ENCODE results near the gene TNFRSF1B.

The TNFRSF1B gene

GRCh38 chr1:12153181-12153785, 13.5 kb upstream of the TNFRSF1B start:
- TF ChIP-seq CTCF (IDR thresholded peaks at IDR 0.05), result no peak

DNA sequence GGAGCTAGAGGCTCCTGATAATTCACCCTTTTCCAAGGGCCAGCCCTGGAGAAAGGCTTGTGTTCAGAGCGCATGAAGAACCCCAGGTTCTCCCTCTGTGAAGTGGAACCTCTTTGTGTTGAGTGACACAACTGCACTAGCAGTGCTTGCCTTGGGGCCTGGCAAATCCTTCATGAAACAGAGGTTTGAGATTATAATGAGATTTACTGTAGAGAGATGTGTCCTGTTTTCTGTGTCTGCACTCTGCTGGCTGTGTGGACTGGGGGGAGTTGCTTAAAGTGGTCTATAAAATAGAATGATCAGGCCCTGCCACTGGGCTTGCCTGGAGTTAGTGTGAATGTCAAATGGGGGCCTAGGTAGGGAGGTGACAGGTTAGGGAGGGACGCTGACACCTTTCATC, 11.5 kb upstream of the TNFRSF1B start:
- no peak for TF ChIP-seq CTCF (IDR thresholded peaks at IDR 0.05)

GRCh38 chr1:12157366-12158231, 9.2 kb upstream of the TNFRSF1B start:
- TF ChIP-seq CTCF (IDR thresholded peaks at IDR 0.05), result no peak

DNA sequence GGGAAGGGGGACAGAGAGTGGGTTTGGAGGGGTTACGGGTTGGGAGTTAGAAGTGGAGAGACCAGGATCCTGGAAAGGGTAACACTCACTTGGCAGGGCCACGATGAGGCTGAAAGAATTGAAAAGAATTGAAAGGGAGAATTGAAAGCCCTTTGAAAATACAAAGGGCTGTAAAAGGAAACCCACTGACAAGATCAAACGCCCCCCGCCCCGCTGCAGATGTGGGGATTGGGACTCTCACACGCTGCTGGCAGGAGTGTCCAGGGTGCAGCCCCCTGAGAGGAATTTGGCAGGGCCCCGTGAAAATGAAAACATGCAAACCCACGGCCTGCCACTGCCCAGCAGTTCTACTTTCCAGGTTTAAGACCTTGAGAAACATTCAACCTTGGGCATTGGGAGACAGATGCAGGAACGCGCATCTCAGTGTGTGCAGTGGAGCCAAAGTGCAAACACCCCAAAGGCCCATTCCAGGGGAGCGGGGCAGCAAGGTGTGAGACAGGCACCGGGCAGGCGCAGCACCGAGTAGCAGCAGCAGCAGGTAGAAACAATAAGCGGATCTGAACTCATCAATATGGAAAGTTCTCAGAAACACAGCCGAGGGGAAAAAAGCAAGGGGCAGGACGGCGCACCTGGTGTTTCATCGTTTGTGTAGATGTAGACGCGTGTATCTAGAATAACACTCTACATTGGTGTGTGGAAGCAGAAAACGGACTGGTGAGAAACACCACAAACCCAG, 8.3 kb upstream of the TNFRSF1B start:
- TF ChIP-seq CTCF (IDR thresholded peaks at IDR 0.05), result no peak

DNA sequence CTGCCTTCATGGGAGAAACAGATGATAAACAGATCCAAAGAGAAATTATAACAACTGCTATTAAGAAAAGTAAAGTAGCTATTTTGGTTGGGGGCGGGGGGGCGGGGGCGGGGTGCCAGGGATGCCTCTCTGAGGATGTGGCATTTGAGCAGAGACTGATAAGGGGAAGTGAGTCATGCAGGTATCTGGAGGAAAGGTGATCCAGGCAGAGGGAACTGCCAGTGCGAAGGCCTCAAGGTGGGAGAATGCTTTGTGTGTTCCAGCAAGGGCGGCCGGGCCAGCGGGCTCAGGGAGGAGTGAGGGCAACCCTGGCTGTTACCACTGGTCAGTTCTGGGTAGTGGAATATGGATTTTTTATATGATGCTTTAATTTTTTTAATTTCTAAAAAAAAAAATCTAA, 7.0 kb upstream of the TNFRSF1B start:
- no peak for TF ChIP-seq CTCF (IDR thresholded peaks at IDR 0.05)

DNA sequence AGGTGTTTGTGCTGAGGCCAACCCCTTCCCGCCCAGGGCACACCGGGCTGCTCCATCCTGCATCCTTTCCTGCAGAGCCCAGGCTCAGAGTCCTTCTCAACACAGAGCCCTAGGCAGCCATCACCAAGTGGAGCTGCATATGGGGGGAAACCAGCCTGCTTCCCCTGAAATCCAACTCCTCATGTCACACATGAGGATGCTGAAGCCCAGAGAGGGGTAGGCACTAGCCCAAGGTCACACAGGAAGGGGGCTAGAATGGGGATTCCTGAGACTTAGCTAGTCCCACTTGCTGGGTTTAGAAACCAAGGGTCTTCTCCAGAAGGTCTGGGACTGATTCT, 5.5 kb upstream of the TNFRSF1B start:
- no peak for TF ChIP-seq CTCF (IDR thresholded peaks at IDR 0.05)

DNA sequence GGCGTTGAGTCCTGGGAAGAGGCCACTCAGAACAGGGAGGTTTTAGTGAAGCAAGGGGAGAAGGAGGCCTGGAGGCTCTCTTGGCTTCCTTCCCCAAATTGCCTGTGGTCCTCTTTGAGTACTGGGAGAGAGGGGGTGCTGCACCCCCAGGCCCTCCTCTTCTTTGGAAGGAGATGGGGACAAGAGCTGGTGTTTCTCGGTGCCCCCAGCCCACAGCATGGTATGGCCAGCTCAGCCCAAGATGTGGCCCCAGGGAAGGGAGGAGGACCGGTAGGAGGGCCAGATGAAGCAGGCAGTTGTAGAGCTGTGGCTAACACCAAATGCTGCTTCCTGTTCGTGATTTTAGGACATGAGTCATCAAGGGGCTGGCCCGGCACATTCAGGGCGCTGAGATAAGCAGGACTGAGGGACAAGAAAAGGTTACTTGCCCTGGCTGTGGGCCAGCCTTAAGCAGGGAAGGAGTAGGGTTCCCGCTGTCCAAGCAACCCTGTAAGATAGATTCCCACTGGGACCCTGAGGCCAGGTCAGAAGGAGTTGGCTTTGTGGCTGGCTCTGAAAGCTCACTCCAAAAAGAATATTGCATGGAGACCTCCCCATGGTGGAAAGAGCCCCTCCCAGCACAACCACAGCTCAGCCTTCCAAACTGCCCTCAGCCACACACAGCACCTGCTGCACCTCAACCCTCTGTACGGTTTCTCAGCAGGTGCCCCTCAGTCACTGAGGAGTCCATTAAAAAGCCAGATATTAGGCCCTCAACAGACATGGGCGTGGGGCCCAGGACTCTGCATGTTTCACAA, 4.9 kb upstream of the TNFRSF1B start:
- TF ChIP-seq CTCF (IDR thresholded peaks at IDR 0.05), result no peak
